ENCODE results near the gene ZFP36L2.

Gene ZFP36L2

GRCh38 chr2:43228321-43228751, 1.9 kb upstream of the ZFP36L2 start:
- Histone ChIP-seq H3K4me1 (peaks cover 5% of the 10 kb centered on the region), H3K9me3 (ENCODE audit: control insufficient read depth, low read length) (no peaks in the 10 kb centered on the region), H3K27me3 (ENCODE audit: control insufficient read depth, insufficient read depth, low read length) (no peaks in the 10 kb centered on the region), H3K79me2 (no peaks in the 10 kb centered on the region), H3K4me2 (ENCODE audit: low read length) (peak overlapping the region; percentile 92), H3K9ac (no peak overlapping the region), H2AFZ (no peak overlapping the region), H3K4me3 (ENCODE audit: low read depth, low read length) (no peak overlapping the region), H3K27ac (peak overlapping the region; percentile 84), H3K36me3 (ENCODE audit: control insufficient read depth, insufficient read depth, low read length) (no peaks in the 10 kb centered on the region)
- no peak for TF ChIP-seq CTCF (IDR thresholded peaks at IDR 0.05)

GRCh38 chr2:43227830-43228281, 1.4 kb upstream of the ZFP36L2 start:
- H3K79me2 ChIP-seq, result no peaks in the 10 kb centered on the region
- peak overlapping the region; percentile 96 for H2AFZ ChIP-seq
- no peak for TF ChIP-seq CTCF (IDR thresholded peaks at IDR 0.05)
- H3K4me3 ChIP-seq (ENCODE audit: low read depth, low read length), result peak overlapping the region; percentile 83
- no peaks in the 10 kb centered on the region for H3K9me3 ChIP-seq (ENCODE audit: control insufficient read depth, low read length)
- no peak overlapping the region for H3K9ac ChIP-seq
- no peaks in the 10 kb centered on the region for H3K27me3 ChIP-seq (ENCODE audit: control insufficient read depth, insufficient read depth, low read length)
- peak overlapping the region; percentile 92 for H3K4me2 ChIP-seq (ENCODE audit: low read length)
- H3K4me1 ChIP-seq, result peaks cover 5% of the 10 kb centered on the region
- H3K36me3 ChIP-seq (ENCODE audit: control insufficient read depth, insufficient read depth, low read length), result no peaks in the 10 kb centered on the region
- peak overlapping the region; percentile 84 for H3K27ac ChIP-seq

- H3K79me2 ChIP-seq, result no peaks in the 10 kb centered on the region
- H2AFZ ChIP-seq, result peak overlapping the region; percentile 96
- peak overlapping the region; percentile 84 for H3K27ac ChIP-seq
- peak overlapping the region; percentile 83 for H3K4me3 ChIP-seq (ENCODE audit: low read depth, low read length)
- H3K4me2 ChIP-seq (ENCODE audit: low read length), result peak overlapping the region; percentile 92
- peak overlapping the region; percentile 69 for H3K9ac ChIP-seq
- H3K36me3 ChIP-seq (ENCODE audit: control insufficient read depth, insufficient read depth, low read length), result no peaks in the 10 kb centered on the region
- H3K9me3 ChIP-seq (ENCODE audit: control insufficient read depth, low read length), result no peaks in the 10 kb centered on the region
- TF ChIP-seq CTCF (IDR thresholded peaks at IDR 0.05), result no peak
- H3K4me1 ChIP-seq, result peaks cover 8% of the 10 kb centered on the region
- no peaks in the 10 kb centered on the region for H3K27me3 ChIP-seq (ENCODE audit: control insufficient read depth, insufficient read depth, low read length)
Observed at GRCh38 chr2:43226955-43227829, 786 bp upstream of the ZFP36L2 start.

- Histone ChIP-seq H3K27ac (peak overlapping the region; percentile 91), H2AFZ (peak overlapping the region; percentile 96), H3K9me3 (ENCODE audit: control insufficient read depth, low read length) (no peaks in the 10 kb centered on the region), H3K27me3 (ENCODE audit: control insufficient read depth, insufficient read depth, low read length) (no peaks in the 10 kb centered on the region), H3K9ac (peak overlapping the region; percentile 58), H3K79me2 (no peaks in the 10 kb centered on the region), H3K4me1 (peaks cover 19% of the 10 kb centered on the region), H3K36me3 (ENCODE audit: control insufficient read depth, insufficient read depth, low read length) (no peaks in the 10 kb centered on the region), H3K4me2 (ENCODE audit: low read length) (peak overlapping the region; percentile 86), H3K4me3 (ENCODE audit: low read depth, low read length) (peak overlapping the region; percentile 88)
- TF ChIP-seq CTCF (IDR thresholded peaks at IDR 0.05), result no peak
Observed at GRCh38 chr2:43225788-43226557, 433 bp downstream of the ZFP36L2 start.

Measured in parathyroid adenoma (tissue), 2 donors.